GM12878 (cell line): ENCODE data around the gene TPCN2. TPM values are rescaled to one million over a fixed set of nuclear protein-coding genes. Genes with fewer than 3 reads are reported as not detected.

Experiments
- CBX3 ChIP-seq: fragments of 200-600 bp; sonication (generic); IDR thresholded peaks from 2 replicates; pipeline ENCODE4 v1.6.1; 2016; ENCODE audit warnings: low read depth, borderline replicate concordance
- GATAD2B ChIP-seq: fragments of 450-650 bp; conservative IDR thresholded peaks from 2 replicates; pipeline ENCODE4 v1.6.1; 2017; ENCODE audit warnings: low read depth, mild to moderate bottlenecking, moderate library complexity
- MTA2 ChIP-seq: fragments of 450-650 bp; IDR thresholded peaks from 2 replicates; pipeline ENCODE4 v1.6.1; 2016; ENCODE audit warnings: low read depth, mild to moderate bottlenecking, moderate library complexity
- RBBP5 ChIP-seq: fragments of 200-600 bp; sonication (generic); conservative IDR thresholded peaks from 2 replicates; pipeline ENCODE4 v1.6.1; 2016
- REST ChIP-seq: IDR thresholded peaks from 2 replicates; pipeline ENCODE4 v1.6.1; 2012; ENCODE audit warnings: mild to moderate bottlenecking, low read depth, low read length
- SKIL ChIP-seq: fragments of 450-650 bp; IDR thresholded peaks from 2 replicates; pipeline ENCODE4 v1.6.1; 2017; ENCODE audit warnings: mild to moderate bottlenecking, low read depth, inconsistent platforms; ENCODE audit not compliant: poor library complexity, severe bottlenecking
- STAT3 ChIP-seq: IDR thresholded peaks from 2 replicates; pipeline ENCODE4 v1.6.1; 2011; ENCODE audit warnings: low read depth, low read length, improper control_type of control experiment
- ZNF217 ChIP-seq: fragments of 450-650 bp; IDR thresholded peaks from 2 replicates; pipeline ENCODE4 v1.6.1; 2017; ENCODE audit warnings: antibody characterized with exemption, mild to moderate bottlenecking
- polyA plus RNA-seq, 11 experiments: library from polyadenylated mRNA; depleted of rRNA in 4 of 11; unstranded in 6 of 11; stranded (reverse) in 5 of 11; fragments of >200 nt; fragmentation: Nextera tagmentation in 4 of 11; fragmentation: Illumina TruSeq in 1 of 11; extraction: Ambion mirVana in 4 of 11; extraction: Trizol in 1 of 11; gene quantifications; 1 replicate in 1 of 11; 2 replicates in 10 of 11; pipeline versions ENCODE4 v1.2.1 to v1.2.3, GENCODE V29; 2011 to 2016; ENCODE audit warnings: inconsistent platforms in 2 of 11, missing spikeins in 2 of 11, low read depth in 1 of 11
- total RNA-seq, 4 experiments: library from RNA; depleted of rRNA in 3 of 4; stranded (reverse); fragments of >200 nt in 3 of 4; fragmentation: Illumina TruSeq in 1 of 4; extraction: Trizol in 1 of 4; gene quantifications; 2 replicates each; pipeline versions ENCODE4 v1.2.1 to v1.2.3, GENCODE V29; 2013 to 2021
- TF ChIP-seq, protein P1 (sequence below): IDR thresholded peaks from 2 replicates; pipeline ENCODE4 v1.6.1; 2011; ENCODE audit warnings: borderline replicate concordance, low read depth, mild to moderate bottlenecking, moderate library complexity, mixed read lengths, low read length; ENCODE audit not compliant: insufficient read depth; ENCODE audit errors: extremely low read length

The TPCN2 gene
- total and polyA plus RNA-seq, 10 of the 15 experiments (the other 5 are each of a cell fraction or from before 2014, with no cell fraction given), result 1.7 to 18.4 (median 8.4) TPM

DNA sequence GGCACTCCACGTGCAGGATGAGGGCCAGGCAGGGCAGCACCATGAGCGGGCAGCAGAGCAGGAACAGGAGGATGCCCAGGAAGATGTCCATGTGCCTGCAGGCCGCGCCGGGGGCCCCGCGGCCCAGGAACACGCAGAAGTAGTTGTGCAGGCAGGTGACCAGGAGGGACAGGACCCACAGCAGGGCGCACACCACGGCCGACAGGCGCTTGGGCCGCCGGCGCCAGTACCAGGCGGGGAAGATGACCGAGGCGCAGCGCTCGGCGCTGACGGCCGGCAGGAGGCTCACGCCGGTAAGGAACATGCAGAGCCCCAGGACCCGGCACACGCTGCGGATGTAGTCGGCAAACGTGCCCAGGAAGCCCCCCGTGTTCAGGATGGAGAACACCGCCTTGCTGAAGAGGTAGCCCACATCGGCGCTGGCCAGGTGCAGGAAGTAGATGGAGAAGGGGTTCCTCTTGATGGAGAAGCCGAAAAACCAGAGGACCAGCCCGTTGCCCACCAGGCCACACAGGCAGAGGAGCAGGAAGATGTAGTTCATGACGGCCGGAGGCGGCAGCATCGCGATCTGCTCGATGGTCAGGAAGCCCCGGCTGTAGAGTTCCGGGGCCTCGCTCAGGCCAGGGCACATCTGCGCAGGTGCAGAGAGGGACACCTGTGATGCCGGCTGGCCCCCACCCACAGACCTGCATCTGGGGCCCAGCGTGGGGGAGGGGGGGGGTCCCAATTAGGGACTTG is 42.9 kb upstream of the TPCN2 start (continued):
- TF ChIP-seq, protein P1, sequence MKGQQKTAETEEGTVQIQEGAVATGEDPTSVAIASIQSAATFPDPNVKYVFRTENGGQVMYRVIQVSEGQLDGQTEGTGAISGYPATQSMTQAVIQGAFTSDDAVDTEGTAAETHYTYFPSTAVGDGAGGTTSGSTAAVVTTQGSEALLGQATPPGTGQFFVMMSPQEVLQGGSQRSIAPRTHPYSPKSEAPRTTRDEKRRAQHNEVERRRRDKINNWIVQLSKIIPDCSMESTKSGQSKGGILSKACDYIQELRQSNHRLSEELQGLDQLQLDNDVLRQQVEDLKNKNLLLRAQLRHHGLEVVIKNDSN, result no peak
- no peak for TF ChIP-seq MTA2
- no peak for TF ChIP-seq REST
- TF ChIP-seq ZNF217, result no peak
- TF ChIP-seq RBBP5, result no peak
- TF ChIP-seq SKIL, result no peak
- TF ChIP-seq GATAD2B, result no peak
- no peak for TF ChIP-seq STAT3
- TF ChIP-seq CBX3, result no peak
- TF ChIP-seq, all 136 proteins: peak for 0
